ENCODE data around the gene FHOD3.

DNA sequence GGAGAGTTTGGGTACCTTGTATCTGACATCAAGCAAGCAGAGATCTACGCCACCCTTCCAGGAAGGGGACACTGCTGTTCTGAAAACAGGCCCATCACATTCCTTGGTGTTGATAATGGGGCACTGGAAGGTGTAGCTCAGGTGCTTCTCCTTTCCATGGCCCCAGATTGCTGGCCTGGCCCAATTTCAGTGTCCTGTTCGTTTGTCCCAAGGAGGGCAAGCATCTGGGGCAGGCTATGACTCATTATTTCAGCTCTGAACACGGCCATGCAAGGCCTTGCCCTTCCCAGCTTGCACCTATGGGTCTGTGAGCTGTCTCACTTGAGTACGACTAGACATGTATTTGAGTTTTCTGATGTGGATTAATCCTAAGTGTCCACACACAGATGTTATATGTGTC is 101.5 kb downstream of the FHOD3 start:
- TF ChIP-seq, protein P1, sequence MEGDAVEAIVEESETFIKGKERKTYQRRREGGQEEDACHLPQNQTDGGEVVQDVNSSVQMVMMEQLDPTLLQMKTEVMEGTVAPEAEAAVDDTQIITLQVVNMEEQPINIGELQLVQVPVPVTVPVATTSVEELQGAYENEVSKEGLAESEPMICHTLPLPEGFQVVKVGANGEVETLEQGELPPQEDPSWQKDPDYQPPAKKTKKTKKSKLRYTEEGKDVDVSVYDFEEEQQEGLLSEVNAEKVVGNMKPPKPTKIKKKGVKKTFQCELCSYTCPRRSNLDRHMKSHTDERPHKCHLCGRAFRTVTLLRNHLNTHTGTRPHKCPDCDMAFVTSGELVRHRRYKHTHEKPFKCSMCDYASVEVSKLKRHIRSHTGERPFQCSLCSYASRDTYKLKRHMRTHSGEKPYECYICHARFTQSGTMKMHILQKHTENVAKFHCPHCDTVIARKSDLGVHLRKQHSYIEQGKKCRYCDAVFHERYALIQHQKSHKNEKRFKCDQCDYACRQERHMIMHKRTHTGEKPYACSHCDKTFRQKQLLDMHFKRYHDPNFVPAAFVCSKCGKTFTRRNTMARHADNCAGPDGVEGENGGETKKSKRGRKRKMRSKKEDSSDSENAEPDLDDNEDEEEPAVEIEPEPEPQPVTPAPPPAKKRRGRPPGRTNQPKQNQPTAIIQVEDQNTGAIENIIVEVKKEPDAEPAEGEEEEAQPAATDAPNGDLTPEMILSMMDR (IDR thresholded peaks at IDR 0.05) = no peak
- TF ChIP-seq POLR2A (IDR thresholded peaks at IDR 0.05) = no peak

Measured in uterus (tissue), 2 donors.